Stimulated activated CD8-positive, alpha-beta memory T cell treated with anti-CD3 and anti-CD28 coated beads, Interleukin-2, amount 100 ng/mL, for 1 hour (primary cell): ENCODE data around the gene S100Z.
"Not testable (repeated sequence)": the region's sequence is repeated elsewhere in the genome, so short reads cannot be mapped to it uniquely, and the experiment has no call there.

Experiments used
- DNase-seq, 2 donors: peaks; one replicate each; pipeline ENCODE4 v3.0.0-alpha.2; 2020; ENCODE audit warnings: low read depth in 2 of 2

The S100Z gene

GRCh38 chr5:76826416-76826815, 23.4 kb upstream of the S100Z start:
- DNase-seq: not testable (repeated sequence)

GRCh38 chr5:76831110-76831452, 18.7 kb upstream of the S100Z start:
- no peak for DNase-seq

DNA sequence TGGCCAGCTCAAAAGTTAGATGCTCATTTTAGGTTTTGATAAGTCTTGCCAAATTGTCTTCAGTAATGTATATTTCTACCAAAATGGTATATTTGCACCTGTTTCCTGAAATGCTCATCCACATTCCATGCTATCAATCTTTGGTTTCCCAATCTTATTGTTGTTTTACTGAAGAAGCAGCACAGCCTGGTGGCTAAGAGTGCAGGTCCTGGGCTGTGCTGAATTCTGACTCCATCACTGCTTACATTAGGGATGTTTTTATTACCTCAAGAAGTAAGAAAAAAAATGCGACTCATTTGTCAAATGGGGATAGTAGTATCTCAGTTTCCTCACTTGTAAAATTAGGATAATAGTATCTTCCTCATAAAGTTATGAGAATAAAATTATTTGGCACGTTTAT, 13.6 kb upstream of the S100Z start:
- no peak for DNase-seq

- no peak for DNase-seq
Measured at GRCh38 chr5:76836585-76836984, 13.2 kb upstream of the S100Z start.

- DNase-seq: no peak
Measured at GRCh38 chr5:76838481-76839261, 11.1 kb upstream of the S100Z start.

GRCh38 chr5:76841361-76841760, 8.5 kb upstream of the S100Z start:
- no peak for DNase-seq

DNA sequence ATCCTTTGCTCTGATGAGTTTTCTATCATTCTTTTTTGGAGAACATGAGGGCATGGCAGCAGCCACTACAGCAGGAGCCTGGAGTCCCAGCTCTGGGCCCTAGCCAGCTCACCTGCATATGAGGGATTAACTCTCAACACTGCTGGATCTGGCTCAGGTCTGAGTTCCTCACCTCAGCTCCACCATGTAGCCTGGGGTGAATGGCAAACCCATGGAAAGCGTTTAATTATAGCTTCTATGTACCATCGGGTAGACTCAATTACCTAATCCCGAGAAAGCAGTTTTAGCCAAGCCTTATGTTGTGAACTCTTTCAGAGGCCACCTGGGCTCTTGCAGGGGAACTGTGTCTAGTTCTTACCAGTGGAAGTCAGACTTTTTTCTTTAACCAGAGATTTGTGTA, 3.9 kb upstream of the S100Z start:
- no peak for DNase-seq

DNA sequence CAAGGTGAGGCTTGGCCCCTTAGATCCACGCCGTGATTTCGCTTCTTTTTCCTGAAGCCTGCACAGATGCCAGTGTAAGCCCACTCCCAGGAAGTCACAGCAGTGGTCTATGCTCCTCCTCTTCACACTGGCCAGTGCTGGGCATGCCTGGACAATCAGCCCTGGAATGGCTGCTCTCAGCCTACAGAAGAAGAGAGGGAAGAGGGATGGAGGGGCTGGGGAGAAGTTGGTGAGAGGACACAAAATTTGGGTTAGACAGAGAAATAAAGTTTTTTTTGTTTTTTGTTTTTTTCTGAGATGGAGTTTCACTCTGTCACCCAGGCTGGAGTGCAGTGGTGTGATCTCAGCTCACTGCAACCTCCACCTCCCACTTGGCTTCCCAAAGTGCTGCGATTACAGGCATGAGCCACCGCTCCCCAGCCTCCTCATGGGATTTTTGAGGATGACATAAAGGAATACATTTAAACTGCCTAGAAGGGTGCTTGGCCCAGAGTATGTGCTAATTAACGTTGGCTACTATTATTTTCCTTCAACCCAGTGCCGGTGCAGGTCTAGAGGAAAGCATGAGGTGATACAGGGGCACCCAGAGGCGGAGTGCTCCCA, 830 bp downstream of the S100Z start:
- no peak for DNase-seq

- no peak for DNase-seq
Measured at GRCh38 chr5:76851728-76852369, 2.0 kb downstream of the S100Z start.

DNA sequence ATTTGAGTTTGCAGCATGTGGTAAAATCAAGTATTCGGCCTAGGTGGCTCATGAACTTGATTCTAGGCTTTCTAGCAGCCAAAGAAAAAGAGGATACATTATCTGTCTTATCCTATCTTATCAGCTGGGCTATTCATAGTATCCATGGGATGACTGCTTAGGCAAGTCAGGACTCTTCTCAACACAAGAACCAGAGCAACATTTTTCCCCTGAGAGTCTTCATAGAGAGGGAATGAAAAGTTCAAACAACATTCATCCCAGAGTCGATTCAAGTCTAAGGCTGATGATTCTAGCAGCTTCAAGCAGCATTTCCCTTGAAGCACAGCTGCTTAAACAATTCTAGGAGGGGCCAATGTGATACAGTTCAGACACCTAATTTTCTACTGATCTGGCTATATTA, 3.0 kb downstream of the S100Z start:
- no peak for DNase-seq

DNA sequence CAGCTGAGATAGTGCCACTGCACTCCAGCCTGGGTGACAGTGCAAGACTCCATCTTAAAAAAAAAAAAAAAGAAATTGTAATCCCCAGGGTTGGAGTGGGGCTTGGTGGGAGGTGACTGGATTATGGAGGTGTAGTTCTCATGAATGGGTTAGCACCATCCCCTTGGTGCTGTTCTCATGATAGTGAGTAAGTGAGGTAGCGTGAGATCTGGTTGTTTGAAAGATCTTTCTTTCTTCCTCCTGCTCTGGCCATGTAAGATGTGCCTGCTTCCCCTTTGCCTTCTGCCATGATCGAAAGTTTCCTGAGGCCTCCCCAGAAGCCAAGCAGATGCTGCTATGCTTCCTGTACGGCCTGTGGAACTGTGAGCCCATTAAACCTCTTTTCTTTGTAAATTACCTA, 3.9 kb downstream of the S100Z start:
- not testable (repeated sequence) for DNase-seq

DNA sequence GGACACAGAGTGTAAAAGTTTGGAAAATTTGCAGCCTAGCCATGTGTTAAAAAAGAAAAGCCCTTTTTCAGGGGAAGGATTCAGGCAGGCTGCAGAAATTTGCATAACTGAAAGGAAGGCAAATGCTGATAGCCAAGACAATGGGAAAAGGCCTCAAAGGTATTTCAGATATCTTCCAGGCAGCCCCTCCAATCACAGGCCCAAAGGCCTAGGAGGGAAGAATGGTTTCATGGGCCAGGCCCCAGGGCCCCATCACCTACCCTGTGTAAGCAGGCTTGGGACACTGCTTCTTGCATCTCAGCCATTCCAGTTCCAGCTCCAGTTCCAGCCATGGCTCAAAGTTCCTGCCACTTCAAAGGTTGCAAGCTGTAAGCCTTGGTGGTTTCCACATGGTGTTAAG, 4.8 kb downstream of the S100Z start:
- DNase-seq: no peak

DNA sequence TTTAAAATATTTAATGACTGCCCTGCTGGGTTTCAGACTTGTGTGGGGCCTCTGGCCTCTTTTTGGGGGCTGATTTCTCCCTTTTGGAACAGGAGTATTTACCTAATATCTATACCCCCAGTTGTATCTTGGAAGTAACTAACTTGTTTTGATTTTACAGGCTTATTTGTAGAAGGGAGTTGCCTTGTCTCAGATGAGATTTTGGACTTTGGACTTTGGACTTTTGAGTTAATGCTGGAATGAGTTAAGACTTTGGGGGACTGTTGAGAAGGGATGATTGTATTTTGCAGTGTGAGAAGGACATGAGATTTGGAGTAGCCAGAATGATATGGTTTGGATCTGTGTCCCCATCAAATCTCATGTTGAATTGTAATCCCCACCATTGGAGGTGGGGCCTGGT, 5.7 kb downstream of the S100Z start:
- not testable (repeated sequence) for DNase-seq

DNA sequence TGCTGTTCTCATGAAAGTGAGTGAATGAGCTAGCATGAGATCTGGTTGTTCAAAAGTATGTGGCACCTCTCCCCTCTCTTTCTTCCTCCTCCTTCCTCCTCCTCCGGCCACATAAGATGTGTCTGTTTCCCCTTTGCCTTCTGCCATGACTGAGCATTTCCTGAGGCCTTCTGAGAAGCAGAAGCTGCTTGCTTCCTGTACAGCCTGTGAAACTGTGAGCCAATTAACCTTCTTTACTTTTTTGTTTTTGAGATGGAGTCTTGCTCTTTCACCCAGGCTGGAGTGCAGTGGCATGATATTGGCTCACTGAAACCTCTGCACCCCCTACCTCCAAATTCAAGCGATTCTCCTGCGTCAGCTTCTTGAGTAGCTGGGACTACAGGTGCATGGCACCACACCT, 6.1 kb downstream of the S100Z start:
- DNase-seq: no peak

DNA sequence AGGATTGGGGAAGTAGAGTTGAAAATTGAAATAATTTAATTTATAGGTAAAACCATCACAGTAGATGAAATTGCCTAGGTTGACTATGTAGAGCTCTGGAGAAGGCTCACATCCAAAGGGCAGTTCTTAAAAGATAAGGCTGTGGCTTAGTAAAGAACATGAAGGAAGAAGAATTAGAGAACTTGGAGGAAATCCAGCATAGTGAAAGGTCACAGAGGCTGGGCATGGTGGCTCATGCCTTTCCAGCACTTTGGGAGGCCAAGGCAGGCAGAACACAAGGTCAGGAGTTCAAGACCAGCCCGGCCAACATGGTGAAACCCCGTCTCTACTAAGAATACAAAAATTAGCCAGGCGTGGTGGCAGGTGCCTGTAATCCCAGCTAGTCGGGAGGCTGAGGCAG, 7.0 kb downstream of the S100Z start:
- DNase-seq: not testable (repeated sequence)

DNA sequence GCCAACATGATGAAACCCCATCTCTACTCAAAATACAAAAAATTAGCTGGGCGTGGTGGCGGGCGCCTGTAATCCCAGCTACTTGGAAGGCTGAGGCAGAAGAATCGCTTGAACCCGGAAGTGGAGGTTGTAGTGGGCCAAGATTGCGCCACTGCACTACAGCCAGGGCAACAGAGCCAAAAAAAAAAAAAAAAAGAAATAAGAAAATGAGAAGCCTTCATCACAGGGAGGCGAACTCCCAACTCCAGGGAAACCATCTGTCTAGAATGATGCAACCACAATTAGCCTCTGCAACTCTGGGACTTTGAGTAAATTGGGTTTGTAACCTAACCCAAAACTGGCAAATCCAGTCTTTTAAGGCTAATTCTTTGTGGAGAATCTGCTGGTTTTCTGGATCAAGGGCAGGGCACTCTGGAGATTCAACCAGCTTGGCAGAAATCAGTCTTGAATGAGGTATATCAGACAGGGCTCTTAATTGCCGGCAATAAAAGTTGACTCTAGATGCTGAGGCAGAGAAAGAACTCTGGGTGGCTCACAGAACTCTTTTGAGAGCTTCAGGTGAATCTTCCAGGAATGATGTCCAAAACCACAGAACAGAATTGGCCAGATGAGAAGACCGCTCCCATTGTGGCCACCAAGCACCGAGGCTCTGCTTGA, 9.9 kb downstream of the S100Z start:
- no peak for DNase-seq

DNA sequence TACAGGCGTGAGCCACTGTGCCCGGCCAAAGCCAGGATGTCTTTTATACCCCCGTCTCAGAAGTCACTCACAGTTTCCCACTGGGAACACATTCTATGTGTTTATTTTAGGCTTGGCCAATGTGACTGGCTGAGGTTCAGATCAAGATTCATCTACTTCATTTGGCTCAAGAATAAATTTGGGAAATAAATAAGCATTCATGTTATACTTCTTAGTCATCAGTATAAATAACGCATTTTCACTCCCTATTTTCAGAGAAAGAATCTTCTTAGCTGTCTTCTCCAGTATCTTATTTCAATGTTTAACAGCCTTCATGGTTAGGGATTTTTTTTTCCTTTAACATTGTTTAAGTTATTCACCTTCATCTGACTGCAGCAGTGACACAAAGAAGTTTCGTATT, 11.8 kb downstream of the S100Z start:
- no peak for DNase-seq

DNA sequence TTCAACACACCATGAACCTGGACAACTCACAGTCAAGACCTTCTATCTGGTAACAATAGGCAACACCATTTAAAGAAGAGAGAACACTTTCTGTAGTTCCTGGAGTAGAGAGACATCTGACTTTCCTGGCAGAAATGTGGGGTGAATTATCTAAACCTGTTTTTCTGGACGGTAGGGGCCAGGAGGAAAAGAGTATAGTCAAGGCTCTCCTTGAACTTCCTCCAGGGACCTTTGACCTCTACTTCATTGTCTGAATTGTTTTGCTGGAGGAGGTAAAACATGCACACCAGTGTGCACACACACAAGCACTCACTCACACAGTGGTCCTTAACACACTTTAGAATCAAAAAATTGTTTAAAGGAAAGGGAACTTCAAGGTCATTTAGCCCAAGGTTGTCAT, 13.2 kb downstream of the S100Z start:
- DNase-seq: no peak

DNA sequence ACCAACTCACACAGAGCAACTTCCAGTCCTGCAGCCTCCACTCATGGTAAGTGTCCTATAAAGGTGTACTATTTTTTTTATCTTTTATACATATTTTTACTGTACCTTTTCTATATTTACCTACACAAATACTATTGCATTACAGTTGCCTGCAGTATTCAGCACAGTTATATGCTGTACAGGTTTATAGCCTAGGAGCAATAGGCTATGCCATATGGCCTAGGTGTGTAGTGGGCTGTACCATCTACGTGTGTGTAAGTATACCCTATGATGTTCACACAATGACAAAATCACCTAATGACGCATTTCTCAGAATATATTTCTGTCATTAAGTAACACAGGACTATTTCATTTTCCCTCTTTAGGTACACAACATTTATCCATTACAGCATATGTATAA, 16.7 kb downstream of the S100Z start:
- DNase-seq: no peak

DNA sequence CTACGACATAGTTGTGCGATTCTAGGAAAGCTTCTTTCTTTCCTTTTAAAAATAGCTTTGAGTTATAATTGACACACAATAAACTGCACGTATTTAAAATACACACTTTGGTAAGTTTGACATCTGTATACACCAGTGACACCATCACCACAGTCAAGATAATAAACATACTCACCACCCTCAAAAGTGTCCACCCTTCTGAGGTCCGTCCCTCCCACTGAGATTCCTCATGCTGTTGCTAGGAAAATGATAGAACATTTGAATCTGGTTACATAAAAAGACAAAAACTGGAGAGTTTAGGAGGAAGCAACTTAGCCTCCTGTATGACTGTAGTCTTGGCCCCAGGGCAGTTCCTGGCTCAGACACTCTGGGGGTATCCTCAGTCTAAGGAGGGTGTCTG, 17.2 kb downstream of the S100Z start:
- DNase-seq: no peak

GRCh38 chr5:76867827-76868693, 18.2 kb downstream of the S100Z start:
- DNase-seq: peak; percentile 10 to 22

DNA sequence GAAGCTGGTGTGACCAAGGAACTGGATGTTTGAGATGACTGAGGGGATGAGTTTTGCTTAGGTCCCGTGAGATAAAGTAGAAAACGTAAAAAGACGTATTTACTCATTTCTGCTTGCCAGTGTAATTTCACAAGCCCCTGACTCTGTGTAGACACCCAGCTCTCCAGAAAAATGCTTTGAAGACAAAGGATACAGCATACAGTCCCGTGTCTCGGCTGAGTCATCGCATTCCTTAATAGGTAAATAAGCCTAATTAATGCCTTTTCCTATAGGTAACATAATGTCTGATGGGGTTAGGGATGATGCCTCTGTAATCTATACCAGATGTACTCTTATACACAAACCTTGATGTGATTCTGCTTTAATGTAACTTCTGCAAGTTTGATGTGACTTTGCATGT, 20.2 kb downstream of the S100Z start:
- DNase-seq: no peak
